Breast epithelium (tissue), 4 donors: ENCODE results near the gene ARHGEF7. TPM values are rescaled to one million over a fixed set of nuclear protein-coding genes. Genes with fewer than 3 reads are reported as not detected.

Source experiments
- DNase-seq, 2 donors: peaks; one replicate each; pipeline ENCODE4 v3.0.0-alpha.2; 2019; ENCODE audit warnings: low spot score in 2 of 2
- H3K27ac ChIP-seq, 2 donors: fragments of 200-600 bp; sonication (generic) in 1 of 2; one replicate each; pipeline ENCODE4 v1.5.1; 2016 to 2019; ENCODE audit warnings: mild to moderate bottlenecking in 1 of 2
- H3K27me3 ChIP-seq, 2 donors: fragments of 200-600 bp; sonication (generic) in 1 of 2; one replicate each; pipeline versions ENCODE4 v1.5.1 to v1.6.0; 2017 to 2019; ENCODE audit warnings: control low read depth in 1 of 2, mild to moderate bottlenecking in 1 of 2
- H3K36me3 ChIP-seq: fragments of 200-600 bp; one replicate; pipeline ENCODE4 v1.5.1; 2019
- H3K4me1 ChIP-seq, 2 donors: fragments of 200-600 bp; sonication (generic); one replicate each; pipeline ENCODE4 v1.5.1; 2016 to 2019; ENCODE audit warnings: control low read depth in 1 of 2
- H3K4me3 ChIP-seq, 3 donors: fragments of 200-600 bp; sonication (generic); 1 replicate in 2 of 3; 2 replicates in 1 of 3; pipeline ENCODE4 v1.5.1; 2016 to 2019; ENCODE audit warnings: mild to moderate bottlenecking in 3 of 3, moderate library complexity in 2 of 3
- H3K9me3 ChIP-seq, 2 donors: fragments of 200-600 bp; sonication (generic) in 1 of 2; one replicate each; pipeline ENCODE4 v1.5.1; 2016 to 2019; ENCODE audit warnings: control low read depth in 1 of 2
- POLR2A ChIP-seq: fragments of 450-650 bp; IDR thresholded peaks from one replicate; pipeline ENCODE4 v1.6.1; 2016; ENCODE audit warnings: antibody characterized with exemption, mild to moderate bottlenecking, moderate library complexity
- POLR2AphosphoS5 ChIP-seq, 3 donors: sonication (generic); formaldehyde crosslinking; IDR thresholded peaks; one replicate each; pipeline ENCODE4 v1.6.1; 2017; ENCODE audit warnings: antibody characterized with exemption in 3 of 3
- intact Hi-C: fragments of 100-400 bp; cut with DNase I; formaldehyde crosslinking; loops from one replicate; pipeline ENCODE4 v1.15.1; 2023; ENCODE audit warnings: low total_unique reads
- total RNA-seq, 3 donors: library from RNA; depleted of rRNA; stranded (reverse); fragments of >200 nt; gene quantifications; one replicate each; pipeline ENCODE4 v1.1.0, GENCODE V29; 2016
- TF ChIP-seq, protein P1 (sequence below), 3 donors: fragments of 450-650 bp; IDR thresholded peaks; one replicate each; pipeline ENCODE4 v1.5.1; 2016 to 2017; ENCODE audit warnings: antibody characterized with exemption in 3 of 3, mild to moderate bottlenecking in 3 of 3, moderate library complexity in 3 of 3

Gene ARHGEF7
- total RNA-seq, 3 donors from 2014 or later, result 79.6 to 92.0 (median 85.5) TPM

- Histone ChIP-seq H3K27me3 (no peaks in the 10 kb centered on the region), H3K9me3 (no peaks in the 10 kb centered on the region), H3K4me3 (no peak overlapping the region), H3K4me1 (no peaks in the 10 kb centered on the region), H3K36me3 (no peaks in the 10 kb centered on the region), H3K27ac (no peak overlapping the region)
- TF ChIP-seq, protein P1, sequence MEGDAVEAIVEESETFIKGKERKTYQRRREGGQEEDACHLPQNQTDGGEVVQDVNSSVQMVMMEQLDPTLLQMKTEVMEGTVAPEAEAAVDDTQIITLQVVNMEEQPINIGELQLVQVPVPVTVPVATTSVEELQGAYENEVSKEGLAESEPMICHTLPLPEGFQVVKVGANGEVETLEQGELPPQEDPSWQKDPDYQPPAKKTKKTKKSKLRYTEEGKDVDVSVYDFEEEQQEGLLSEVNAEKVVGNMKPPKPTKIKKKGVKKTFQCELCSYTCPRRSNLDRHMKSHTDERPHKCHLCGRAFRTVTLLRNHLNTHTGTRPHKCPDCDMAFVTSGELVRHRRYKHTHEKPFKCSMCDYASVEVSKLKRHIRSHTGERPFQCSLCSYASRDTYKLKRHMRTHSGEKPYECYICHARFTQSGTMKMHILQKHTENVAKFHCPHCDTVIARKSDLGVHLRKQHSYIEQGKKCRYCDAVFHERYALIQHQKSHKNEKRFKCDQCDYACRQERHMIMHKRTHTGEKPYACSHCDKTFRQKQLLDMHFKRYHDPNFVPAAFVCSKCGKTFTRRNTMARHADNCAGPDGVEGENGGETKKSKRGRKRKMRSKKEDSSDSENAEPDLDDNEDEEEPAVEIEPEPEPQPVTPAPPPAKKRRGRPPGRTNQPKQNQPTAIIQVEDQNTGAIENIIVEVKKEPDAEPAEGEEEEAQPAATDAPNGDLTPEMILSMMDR (IDR thresholded peaks at IDR 0.05), result no peak
- TF ChIP-seq POLR2AphosphoS5 (IDR thresholded peaks at IDR 0.05), result no peak
- no peak for TF ChIP-seq POLR2A
- DNase-seq, result no peak
- intact Hi-C loops, result no loop called here
Measured at GRCh38 chr13:111323549-111323948, 208.4 kb downstream of the ARHGEF7 start.

GRCh38 chr13:111323950-111324651, 209.0 kb downstream of the ARHGEF7 start:
- Histone ChIP-seq H3K36me3 (no peaks in the 10 kb centered on the region), H3K4me3 (no peak overlapping the region), H3K27ac (no peak overlapping the region), H3K27me3 (no peaks in the 10 kb centered on the region), H3K9me3 (no peaks in the 10 kb centered on the region), H3K4me1 (no peaks in the 10 kb centered on the region)
- intact Hi-C loops, result no loop called here
- no peak for DNase-seq
- TF ChIP-seq, protein P1 (IDR thresholded peaks at IDR 0.05), result no peak
- no peak for TF ChIP-seq POLR2A
- TF ChIP-seq POLR2AphosphoS5 (IDR thresholded peaks at IDR 0.05), result no peak

- Histone ChIP-seq H3K36me3 (no peaks in the 10 kb centered on the region), H3K27me3 (no peaks in the 10 kb centered on the region), H3K4me3 (no peak overlapping the region), H3K4me1 (no peaks in the 10 kb centered on the region), H3K9me3 (no peaks in the 10 kb centered on the region), H3K27ac (no peak overlapping the region)
- no peak for DNase-seq
- intact Hi-C loops, result no loop called here
- TF ChIP-seq POLR2AphosphoS5 (IDR thresholded peaks at IDR 0.05) (no peak), POLR2A (no peak)
- TF ChIP-seq, protein P1 (IDR thresholded peaks at IDR 0.05), result no peak
Measured at GRCh38 chr13:111324736-111325135, 209.6 kb downstream of the ARHGEF7 start.

DNA sequence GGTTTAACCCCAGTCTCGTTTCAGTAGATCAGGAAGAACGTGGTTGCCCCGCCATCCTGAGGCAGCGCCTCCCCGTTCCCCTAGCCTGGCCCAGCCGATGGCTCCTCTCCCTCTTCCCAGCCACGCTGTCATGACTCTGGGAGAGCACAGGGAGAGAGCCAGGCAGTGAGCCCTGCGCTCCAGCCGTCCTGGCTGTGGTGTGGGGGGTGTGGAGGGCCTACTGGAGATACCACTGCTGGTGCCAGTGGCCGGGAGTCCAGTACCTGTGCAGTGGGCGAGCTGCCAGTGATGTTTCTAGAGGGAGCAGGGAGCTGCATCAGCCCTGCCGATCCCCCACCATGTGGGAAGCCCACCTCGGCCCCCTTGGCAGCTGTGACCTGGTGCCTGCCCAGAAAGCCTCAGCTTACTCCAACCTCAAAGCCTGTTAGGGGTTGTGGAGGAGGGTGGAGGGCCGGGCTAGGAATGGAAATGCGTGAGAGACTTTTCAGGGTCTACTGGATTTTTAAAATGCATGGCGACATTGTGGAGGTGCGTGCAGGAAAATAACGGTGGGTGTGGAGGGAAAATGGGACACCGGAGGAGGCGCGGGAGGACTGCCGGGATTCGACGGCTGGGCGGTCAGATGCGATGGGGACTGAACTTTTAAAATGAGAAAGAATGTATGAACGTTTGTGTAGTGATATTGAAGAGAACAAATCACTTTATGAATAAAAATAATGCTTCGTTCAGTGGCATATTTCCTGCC, 210.2 kb downstream of the ARHGEF7 start:
- no peak for DNase-seq
- intact Hi-C loops, result no loop called here
- H3K27me3 ChIP-seq, result no peaks in the 10 kb centered on the region
- H3K27ac ChIP-seq, result no peak overlapping the region
- H3K9me3 ChIP-seq, result no peaks in the 10 kb centered on the region
- no peak overlapping the region for H3K4me3 ChIP-seq
- TF ChIP-seq POLR2AphosphoS5 (IDR thresholded peaks at IDR 0.05), result no peak
- TF ChIP-seq, protein P1 (IDR thresholded peaks at IDR 0.05), result no peak
- TF ChIP-seq POLR2A, result no peak
- no peaks in the 10 kb centered on the region for H3K36me3 ChIP-seq
- no peaks in the 10 kb centered on the region for H3K4me1 ChIP-seq

DNA sequence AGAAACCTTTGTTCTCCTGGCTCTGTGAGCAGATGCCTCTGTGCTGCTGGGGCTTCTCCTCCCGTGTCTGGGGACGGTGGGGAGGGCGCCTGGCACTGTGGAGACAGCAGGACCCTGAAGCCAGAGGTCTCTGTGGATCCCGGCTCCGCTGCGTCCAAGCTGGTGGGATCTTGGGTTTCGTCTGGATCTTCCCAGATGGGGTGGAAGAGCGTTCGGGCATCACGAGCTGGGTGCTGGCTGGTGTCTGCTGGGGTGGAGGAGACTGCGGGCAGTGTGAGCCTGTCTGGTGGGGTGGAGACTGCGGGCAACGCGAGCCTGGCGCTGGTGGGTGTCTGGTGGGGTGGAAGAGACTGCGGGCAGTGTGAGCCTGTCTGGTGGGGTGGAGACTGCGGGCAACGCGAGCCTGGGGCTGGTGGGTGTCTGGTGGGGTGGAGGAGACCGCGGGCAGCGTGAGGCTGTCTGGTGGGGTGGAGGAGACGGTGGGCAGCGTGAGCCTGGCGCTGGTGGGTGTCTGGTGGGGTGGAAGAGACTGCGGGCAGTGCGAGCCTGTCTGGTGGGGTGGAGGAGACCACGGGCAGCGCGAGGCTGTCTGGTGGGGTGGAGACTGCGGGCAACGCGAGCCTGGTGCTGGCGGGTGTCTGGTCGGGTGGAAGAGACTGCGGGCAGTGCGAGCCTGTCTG, 211.0 kb downstream of the ARHGEF7 start:
- Histone ChIP-seq H3K4me3 (no peak overlapping the region), H3K4me1 (no peaks in the 10 kb centered on the region), H3K27ac (no peak overlapping the region), H3K9me3 (no peaks in the 10 kb centered on the region), H3K27me3 (no peaks in the 10 kb centered on the region), H3K36me3 (no peaks in the 10 kb centered on the region)
- no peak for DNase-seq
- intact Hi-C loops, result no loop called here
- TF ChIP-seq, protein P1 (IDR thresholded peaks at IDR 0.05), result no peak
- TF ChIP-seq POLR2AphosphoS5 (IDR thresholded peaks at IDR 0.05) (no peak), POLR2A (no peak)
